A549 (cell line): ENCODE measurements around the gene UBE2A.

ENCODE experiments used
- CBX8 ChIP-seq: fragments of 200-600 bp; sonication (generic); IDR thresholded peaks from 2 replicates; pipeline ENCODE4 v1.6.1; 2016
- CHD2 ChIP-seq: fragments of 150-350 bp; IDR thresholded peaks from 2 replicates; pipeline ENCODE4 v1.6.1; 2014; ENCODE audit warnings: low read length; ENCODE audit not compliant: partially characterized antibody
- CTCF ChIP-seq: fragments of >200 bp; sonication (Bioruptor Twin); formaldehyde crosslinking; IDR thresholded peaks from 3 replicates; pipeline ENCODE4 v1.5.1; 2016
- HOXA7 ChIP-seq: fragments of 250-450 bp; sonication (Bioruptor Pico); IDR thresholded peaks from 2 replicates; pipeline ENCODE4 v1.5.0; 2020; ENCODE audit warnings: mild to moderate bottlenecking, moderate library complexity
- KDM5A ChIP-seq: fragments of 200-600 bp; sonication (generic); IDR thresholded peaks from 2 replicates; pipeline ENCODE4 v1.6.1; 2016; ENCODE audit warnings: antibody characterized with exemption, mild to moderate bottlenecking
- MAX ChIP-seq: IDR thresholded peaks from 2 replicates; pipeline ENCODE4 v1.6.1; 2012
- SMC3 ChIP-seq: fragments of >200 bp; sonication (Bioruptor Twin); formaldehyde crosslinking; IDR thresholded peaks from 3 replicates; pipeline ENCODE4 v1.6.1; 2018; ENCODE audit warnings: inconsistent platforms

GRCh38 chrX:119589810-119590209 lies 15.4 kb downstream of the UBE2A start:
- TF ChIP-seq CTCF = no peak
- no peak for TF ChIP-seq MAX
- TF ChIP-seq CHD2 = no peak
- no peak for TF ChIP-seq KDM5A
- TF ChIP-seq HOXA7 (CRISPR knock-in tag) = no peak
- TF ChIP-seq CBX8 = no peak
- no peak for TF ChIP-seq SMC3
